Dedifferentiated amniotic fluid mesenchymal stem cell (primary cell): ENCODE measurements around the gene FRS2.
"Not testable (repeated sequence)": the region's sequence is repeated elsewhere in the genome, so short reads cannot be mapped to it uniquely, and the experiment has no call there.

Experiments used
- DNase-seq: peaks from one replicate; pipeline ENCODE4 v3.0.0-alpha.2; 2016; ENCODE audit errors: extremely low spot score

Gene FRS2

GRCh38 chr12:69579029-69579428 lies 108.8 kb downstream of the FRS2 start:
- DNase-seq, result no peak

GRCh38 chr12:69580074-69580473 lies 109.9 kb downstream of the FRS2 start:
- DNase-seq, result no peak

DNA sequence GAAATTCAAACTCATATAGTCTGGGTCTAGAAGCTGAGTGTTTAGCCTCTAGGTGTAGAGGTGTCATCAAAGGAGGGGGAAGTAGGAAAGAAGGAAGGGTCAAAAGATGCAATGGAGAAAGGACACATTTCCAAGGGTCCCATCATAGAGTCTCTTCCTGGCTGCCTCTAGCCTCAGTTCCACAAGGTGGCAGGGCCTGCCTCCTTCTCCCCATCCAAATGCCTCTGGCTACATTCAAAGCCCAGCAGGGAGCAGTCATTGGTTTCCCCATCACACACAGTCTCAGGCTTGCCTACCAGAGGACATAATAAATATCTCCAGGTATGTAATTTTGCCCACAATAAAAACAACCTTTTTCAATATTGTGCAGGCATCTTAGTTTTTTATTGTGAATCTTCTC lies 113.0 kb downstream of the FRS2 start:
- DNase-seq, result no peak

GRCh38 chr12:69585189-69586062 lies 115.2 kb downstream of the FRS2 start, which contains the start of gene CCT2:
TSS of gene CCT2 (plus strand) at chr12:69585459. CDS start at chr12:69585522, 63 bp downstream.
- DNase-seq, result peak; percentile 95

DNA sequence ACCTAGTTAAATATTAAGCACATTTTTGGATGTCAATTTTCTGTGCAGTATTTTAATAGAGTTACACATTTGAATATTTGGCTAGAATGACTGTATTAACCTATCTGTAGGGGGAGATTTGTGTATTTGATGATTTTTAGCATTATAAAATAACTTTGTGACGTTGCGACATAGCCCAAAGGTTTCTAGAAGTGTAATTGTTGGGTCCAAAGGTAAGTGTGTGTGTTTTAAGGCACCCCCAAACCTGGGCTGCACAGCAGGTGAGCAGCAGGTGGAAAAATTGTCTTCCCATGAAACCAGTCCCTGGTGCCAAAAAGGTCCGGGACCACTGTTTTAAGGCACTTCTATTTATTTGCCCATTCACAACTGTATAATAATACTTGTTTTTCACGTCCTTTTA lies 118.3 kb downstream of the FRS2 start:
- DNase-seq, result no peak

- no peak for DNase-seq
Measured at GRCh38 chr12:69589082-69589481, 118.9 kb downstream of the FRS2 start.

DNA sequence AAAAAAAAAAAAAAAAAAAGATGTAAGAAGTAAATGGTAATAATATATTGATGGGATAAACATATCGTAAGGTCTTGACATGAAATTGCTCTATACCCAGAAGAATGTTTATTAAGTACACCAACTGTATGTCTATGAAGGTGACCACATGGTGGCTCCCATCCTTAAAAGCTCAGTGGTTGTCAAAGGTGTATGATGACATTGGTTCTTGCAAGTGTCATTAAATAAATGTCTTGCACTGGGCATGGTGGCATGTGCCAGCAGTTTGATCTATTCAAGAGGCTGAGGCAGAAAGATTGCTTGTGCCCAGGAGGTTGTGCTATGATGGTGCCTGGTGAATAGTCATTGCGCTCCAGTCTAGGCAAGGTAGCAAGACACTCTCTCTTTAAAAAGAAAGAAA lies 125.5 kb downstream of the FRS2 start:
- DNase-seq, result no peak

GRCh38 chr12:69598174-69598753 lies 128.1 kb downstream of the FRS2 start:
- no peak for DNase-seq

GRCh38 chr12:69600804-69601203 lies 130.6 kb downstream of the FRS2 start:
- no peak for DNase-seq

- DNase-seq, result no peak
Measured at GRCh38 chr12:69601962-69602685, 131.9 kb downstream of the FRS2 start.

DNA sequence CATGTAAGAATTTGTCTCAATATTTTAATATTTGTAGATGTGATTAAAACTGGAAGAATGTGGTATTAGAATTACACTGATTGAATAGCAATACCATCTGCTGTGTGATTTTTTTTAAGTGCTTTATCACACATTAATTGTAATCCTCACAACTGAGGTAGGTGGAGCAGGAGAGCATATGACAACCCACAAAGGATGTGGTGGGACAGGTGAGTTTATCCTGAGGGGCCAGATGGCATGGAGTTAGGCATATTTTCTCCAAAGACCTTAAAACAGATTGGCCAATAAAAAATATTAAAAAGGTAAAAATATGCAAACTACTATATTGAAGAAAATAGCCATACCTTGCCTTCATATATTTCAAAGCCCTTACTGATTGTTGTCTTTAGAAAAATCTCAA lies 132.8 kb downstream of the FRS2 start:
- DNase-seq, result no peak

DNA sequence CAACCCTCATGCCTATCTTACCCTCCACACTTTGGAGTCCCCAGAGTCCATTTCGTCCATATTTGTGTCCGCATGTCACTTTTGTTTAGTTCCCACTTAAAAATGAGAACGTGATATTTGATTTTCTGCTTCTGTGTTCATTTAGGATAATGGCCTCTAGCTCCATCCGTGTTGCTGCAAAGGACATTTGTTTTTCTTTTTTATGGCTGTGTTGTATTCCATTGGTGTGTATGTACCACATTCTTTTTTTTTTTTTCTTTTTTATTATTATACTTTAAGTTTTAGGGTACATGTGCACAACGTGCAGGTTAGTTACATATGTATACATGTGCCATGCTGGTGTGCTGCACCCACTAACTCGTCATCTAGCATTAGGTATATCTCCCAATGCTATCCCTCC lies 133.4 kb downstream of the FRS2 start:
- DNase-seq, result not testable (repeated sequence)

GRCh38 chr12:69604275-69604674 lies 134.1 kb downstream of the FRS2 start:
- DNase-seq, result not testable (repeated sequence)

DNA sequence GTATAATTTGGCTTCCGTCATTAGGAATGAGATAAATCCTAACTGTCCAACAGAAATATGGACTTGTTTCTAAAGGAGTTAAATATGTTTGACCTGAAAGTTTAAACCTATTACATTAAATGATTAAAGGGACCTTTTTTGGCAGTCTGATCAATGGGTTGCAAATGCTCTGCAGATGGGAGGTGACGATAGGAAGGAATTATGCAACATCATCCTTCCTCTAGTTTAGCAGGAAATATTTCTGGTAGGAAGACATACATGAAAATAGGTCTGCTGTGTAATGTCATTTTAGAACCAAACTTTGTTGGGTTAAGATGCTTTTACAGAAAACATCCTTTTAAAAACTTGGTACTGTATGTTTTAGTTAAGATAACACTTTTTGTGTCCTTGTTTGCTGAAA lies 137.9 kb downstream of the FRS2 start:
- DNase-seq, result no peak

- no peak for DNase-seq
Measured at GRCh38 chr12:69610126-69610525, 139.9 kb downstream of the FRS2 start.

DNA sequence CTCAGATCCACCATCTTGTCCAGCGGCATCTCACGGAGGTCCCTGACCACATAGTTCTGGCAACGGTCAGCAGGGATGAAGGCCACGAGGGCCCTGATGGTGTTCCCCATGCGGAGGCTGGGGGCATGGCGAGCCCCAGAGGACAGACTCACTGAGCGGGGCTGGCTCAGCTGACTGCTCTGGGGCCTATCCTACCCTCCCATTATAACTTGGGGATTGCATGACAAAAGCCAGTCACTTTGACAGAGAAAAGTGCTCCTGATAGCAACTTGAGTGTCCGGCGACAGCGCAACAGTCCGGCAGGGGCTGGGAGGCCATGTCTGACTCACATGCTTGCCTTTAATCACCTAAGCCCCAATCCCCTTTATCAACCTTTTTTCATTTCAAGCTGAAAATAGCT lies 140.5 kb downstream of the FRS2 start, which contains the start of gene LRRC10:
Gene LRRC10 (minus strand): TSS at position 179 of the 400 bp plus-strand sequence. CDS start 69 bp downstream, at position 110.
- DNase-seq, result no peak

GRCh38 chr12:69613351-69613750 lies 143.2 kb downstream of the FRS2 start:
- no peak for DNase-seq

GRCh38 chr12:69616025-69616424 lies 145.8 kb downstream of the FRS2 start:
- no peak for DNase-seq

GRCh38 chr12:69619050-69619449 lies 148.9 kb downstream of the FRS2 start:
- DNase-seq, result no peak

GRCh38 chr12:69620077-69620476 lies 149.9 kb downstream of the FRS2 start:
- DNase-seq, result no peak

- no peak for DNase-seq
Measured at GRCh38 chr12:69620921-69621320, 150.7 kb downstream of the FRS2 start.

GRCh38 chr12:69621551-69621950 lies 151.4 kb downstream of the FRS2 start:
- DNase-seq, result no peak
